ENCODE measurements around the gene BIN2. TPM values are rescaled to one million over a fixed set of nuclear protein-coding genes. Genes with fewer than 3 reads are reported as not detected.

BIN2 gene
- total and polyA plus RNA-seq, 2 experiments from 2014 or later: not detected

DNA sequence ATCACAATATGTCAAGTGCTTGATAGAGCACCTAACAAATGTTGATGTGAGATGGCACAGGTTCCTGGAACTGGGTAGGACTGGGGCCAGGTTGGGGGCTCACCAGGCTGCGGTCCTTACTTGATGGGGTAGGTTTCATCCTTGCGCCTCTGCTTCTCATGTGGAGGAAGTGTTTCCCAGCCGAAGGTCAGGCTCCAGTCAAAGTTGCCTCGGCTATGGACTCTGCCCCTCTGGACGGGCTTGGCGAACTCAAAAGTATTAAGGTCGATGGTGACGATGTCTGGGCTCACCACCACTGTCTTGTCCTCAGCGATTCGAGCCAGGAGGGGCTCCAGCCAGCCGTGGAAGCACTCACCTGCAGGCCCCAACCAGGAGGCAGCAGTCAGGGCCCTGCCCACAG, 40.0 kb upstream of the BIN2 start:
- H3K9me3 Mint-ChIP-seq: no peaks in the 10 kb centered on the region
- H3K27ac ChIP-seq (ENCODE audit: low read depth): no peak overlapping the region
- no peaks in the 10 kb centered on the region for H3K9me2 ChIP-seq (ENCODE audit: insufficient read depth)
- no peak overlapping the region for H3K4me3 Mint-ChIP-seq
- no peak overlapping the region for H3K27ac Mint-ChIP-seq
- H3K36me3 Mint-ChIP-seq (ENCODE audit: low read depth): peaks cover 6% of the 10 kb centered on the region; the same call in 2 of the 3 replicates
- no peak overlapping the region for H3K4me2 ChIP-seq
- no peak overlapping the region for H2AFZ ChIP-seq
- TF ChIP-seq CREB1 (CRISPR knock-in tag; IDR thresholded peaks at IDR 0.05; ENCODE audit: low read depth) (no peak), CTCF (conservative IDR thresholded peaks at IDR 0.05; ENCODE audit: low read depth in 2 of 2) (no peak), POLR2AphosphoS5 (IDR thresholded peaks at IDR 0.05; ENCODE audit: low read depth) (no peak), EZH2phosphoT487 (IDR thresholded peaks at IDR 0.05; ENCODE audit: unreplicated experiment) (no peak), ZNF331 (CRISPR knock-in tag; IDR thresholded peaks at IDR 0.05; ENCODE audit: low read depth) (no peak), REST (IDR thresholded peaks at IDR 0.05; ENCODE audit: unreplicated experiment) (no peak), EZH2 (IDR thresholded peaks at IDR 0.05; ENCODE audit: low read depth, unreplicated experiment) (no peak), ZNF114 (CRISPR knock-in tag; IDR thresholded peaks at IDR 0.05) (no peak), ETS1 (IDR thresholded peaks at IDR 0.05) (no peak), NANOG (IDR thresholded peaks at IDR 0.05; ENCODE audit: borderline replicate concordance) (no peak), JUNB (IDR thresholded peaks at IDR 0.05; ENCODE audit: unreplicated experiment) (no peak), STAT1 (IDR thresholded peaks at IDR 0.05; ENCODE audit: unreplicated experiment) (no peak)
- TF ChIP-seq, protein P1, sequence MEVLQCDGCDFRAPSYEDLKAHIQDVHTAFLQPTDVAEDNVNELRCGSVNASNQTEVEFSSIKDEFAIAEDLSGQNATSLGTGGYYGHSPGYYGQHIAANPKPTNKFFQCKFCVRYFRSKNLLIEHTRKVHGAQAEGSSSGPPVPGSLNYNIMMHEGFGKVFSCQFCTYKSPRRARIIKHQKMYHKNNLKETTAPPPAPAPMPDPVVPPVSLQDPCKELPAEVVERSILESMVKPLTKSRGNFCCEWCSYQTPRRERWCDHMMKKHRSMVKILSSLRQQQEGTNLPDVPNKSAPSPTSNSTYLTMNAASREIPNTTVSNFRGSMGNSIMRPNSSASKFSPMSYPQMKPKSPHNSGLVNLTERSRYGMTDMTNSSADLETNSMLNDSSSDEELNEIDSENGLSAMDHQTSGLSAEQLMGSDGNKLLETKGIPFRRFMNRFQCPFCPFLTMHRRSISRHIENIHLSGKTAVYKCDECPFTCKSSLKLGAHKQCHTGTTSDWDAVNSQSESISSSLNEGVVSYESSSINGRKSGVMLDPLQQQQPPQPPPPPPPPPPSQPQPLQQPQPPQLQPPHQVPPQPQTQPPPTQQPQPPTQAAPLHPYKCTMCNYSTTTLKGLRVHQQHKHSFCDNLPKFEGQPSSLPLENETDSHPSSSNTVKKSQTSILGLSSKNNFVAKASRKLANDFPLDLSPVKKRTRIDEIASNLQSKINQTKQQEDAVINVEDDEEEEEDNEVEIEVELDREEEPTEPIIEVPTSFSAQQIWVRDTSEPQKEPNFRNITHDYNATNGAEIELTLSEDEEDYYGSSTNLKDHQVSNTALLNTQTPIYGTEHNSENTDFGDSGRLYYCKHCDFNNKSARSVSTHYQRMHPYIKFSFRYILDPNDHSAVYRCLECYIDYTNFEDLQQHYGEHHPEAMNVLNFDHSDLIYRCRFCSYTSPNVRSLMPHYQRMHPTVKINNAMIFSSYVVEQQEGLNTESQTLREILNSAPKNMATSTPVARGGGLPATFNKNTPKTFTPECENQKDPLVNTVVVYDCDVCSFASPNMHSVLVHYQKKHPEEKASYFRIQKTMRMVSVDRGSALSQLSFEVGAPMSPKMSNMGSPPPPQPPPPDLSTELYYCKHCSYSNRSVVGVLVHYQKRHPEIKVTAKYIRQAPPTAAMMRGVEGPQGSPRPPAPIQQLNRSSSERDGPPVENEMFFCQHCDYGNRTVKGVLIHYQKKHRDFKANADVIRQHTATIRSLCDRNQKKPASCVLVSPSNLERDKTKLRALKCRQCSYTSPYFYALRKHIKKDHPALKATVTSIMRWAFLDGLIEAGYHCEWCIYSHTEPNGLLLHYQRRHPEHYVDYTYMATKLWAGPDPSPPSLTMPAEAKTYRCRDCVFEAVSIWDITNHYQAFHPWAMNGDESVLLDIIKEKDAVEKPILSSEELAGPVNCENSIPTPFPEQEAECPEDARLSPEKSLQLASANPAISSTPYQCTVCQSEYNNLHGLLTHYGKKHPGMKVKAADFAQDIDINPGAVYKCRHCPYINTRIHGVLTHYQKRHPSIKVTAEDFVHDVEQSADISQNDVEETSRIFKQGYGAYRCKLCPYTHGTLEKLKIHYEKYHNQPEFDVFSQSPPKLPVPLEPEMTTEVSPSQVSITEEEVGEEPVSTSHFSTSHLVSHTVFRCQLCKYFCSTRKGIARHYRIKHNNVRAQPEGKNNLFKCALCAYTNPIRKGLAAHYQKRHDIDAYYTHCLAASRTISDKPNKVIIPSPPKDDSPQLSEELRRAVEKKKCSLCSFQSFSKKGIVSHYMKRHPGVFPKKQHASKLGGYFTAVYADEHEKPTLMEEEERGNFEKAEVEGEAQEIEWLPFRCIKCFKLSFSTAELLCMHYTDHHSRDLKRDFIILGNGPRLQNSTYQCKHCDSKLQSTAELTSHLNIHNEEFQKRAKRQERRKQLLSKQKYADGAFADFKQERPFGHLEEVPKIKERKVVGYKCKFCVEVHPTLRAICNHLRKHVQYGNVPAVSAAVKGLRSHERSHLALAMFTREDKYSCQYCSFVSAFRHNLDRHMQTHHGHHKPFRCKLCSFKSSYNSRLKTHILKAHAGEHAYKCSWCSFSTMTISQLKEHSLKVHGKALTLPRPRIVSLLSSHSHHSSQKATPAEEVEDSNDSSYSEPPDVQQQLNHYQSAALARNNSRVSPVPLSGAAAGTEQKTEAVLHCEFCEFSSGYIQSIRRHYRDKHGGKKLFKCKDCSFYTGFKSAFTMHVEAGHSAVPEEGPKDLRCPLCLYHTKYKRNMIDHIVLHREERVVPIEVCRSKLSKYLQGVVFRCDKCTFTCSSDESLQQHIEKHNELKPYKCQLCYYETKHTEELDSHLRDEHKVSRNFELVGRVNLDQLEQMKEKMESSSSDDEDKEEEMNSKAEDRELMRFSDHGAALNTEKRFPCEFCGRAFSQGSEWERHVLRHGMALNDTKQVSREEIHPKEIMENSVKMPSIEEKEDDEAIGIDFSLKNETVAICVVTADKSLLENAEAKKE (CRISPR knock-in tag; IDR thresholded peaks at IDR 0.05): no peak
- H3K27me3 Mint-ChIP-seq (ENCODE audit: insufficient read depth, low read depth, poor library complexity): peaks cover 4% of the 10 kb centered on the region
- H3K4me1 ChIP-seq (ENCODE audit: insufficient read depth): no peaks in the 10 kb centered on the region
- H3K4me3 ChIP-seq: no peak overlapping the region
- H3F3A ChIP-seq (replicated peaks; ENCODE audit: low read depth): 0 out of 2 replicates have a peak, but pooled peaks cover 1% of the 10 kb centered on the region
- H3K36me3 ChIP-seq (ENCODE audit: insufficient read depth): no peaks in the 10 kb centered on the region
- no peaks in the 10 kb centered on the region for H3K79me2 ChIP-seq (replicated peaks; ENCODE audit: insufficient read depth)
- no peaks in the 10 kb centered on the region; the same call in 1 of the 2 replicates for H4K20me1 ChIP-seq (replicated peaks; ENCODE audit: insufficient read depth)
- no peak for DNase-seq (ENCODE audit: low spot score)
- peaks cover 6% of the 10 kb centered on the region; the same call in 2 of the 3 replicates for H3K4me1 Mint-ChIP-seq
- no peak for ATAC-seq
- no peaks in the 10 kb centered on the region for H3K27me3 ChIP-seq (ENCODE audit: insufficient read depth)

Data from GM23338 (cell line).